GM19035 (cell line): Measurements from ENCODE around the gene TNFRSF1A.

ENCODE experiments used
- ATAC-seq: cut with Tn5 transposase; IDR thresholded peaks from one replicate; pipeline ENCODE4 v1.9.1; 2021; ENCODE audit not compliant: unreplicated experiment

The TNFRSF1A gene

GRCh38 chr12:6341417-6342139, at the start of gene TNFRSF1A:
Gene TNFRSF1A (minus strand): TSS chr12:6342076. CDS start chr12:6341814, 262 bp downstream.
- ATAC-seq: no peak

- no peak for ATAC-seq
These were observed 49.1 kb upstream of the TNFRSF1A start for GRCh38 chr12:6391013-6391412.

GRCh38 chr12:6390084-6390799, 48.4 kb upstream of the TNFRSF1A start:
- no peak for ATAC-seq

- ATAC-seq: no peak
These were observed 45.7 kb upstream of the TNFRSF1A start for GRCh38 chr12:6387541-6387940.

- no peak for ATAC-seq
These were observed 44.6 kb upstream of the TNFRSF1A start for GRCh38 chr12:6386491-6386890.

- no peak for ATAC-seq
These were observed 44.2 kb upstream of the TNFRSF1A start for GRCh38 chr12:6386038-6386437.

GRCh38 chr12:6384499-6385436, 42.9 kb upstream of the TNFRSF1A start:
- no peak for ATAC-seq

- ATAC-seq: no peak
These were observed 42.0 kb upstream of the TNFRSF1A start, which contains the start of gene LTBR for GRCh38 chr12:6383572-6384498. Gene LTBR (plus strand): TSS chr12:6384162. CDS start chr12:6384359, 197 bp downstream.

GRCh38 chr12:6382982-6383381, 41.1 kb upstream of the TNFRSF1A start:
- ATAC-seq: no peak

- no peak for ATAC-seq
These were observed 40.5 kb upstream of the TNFRSF1A start for GRCh38 chr12:6382371-6382770.

- ATAC-seq: no peak
These were observed 38.6 kb upstream of the TNFRSF1A start for GRCh38 chr12:6380141-6381121.

GRCh38 chr12:6378709-6379472, 37.0 kb upstream of the TNFRSF1A start:
- ATAC-seq: no peak

GRCh38 chr12:6377667-6377994, 35.8 kb upstream of the TNFRSF1A start:
- no peak for ATAC-seq

GRCh38 chr12:6376870-6377666, 35.2 kb upstream of the TNFRSF1A start:
- no peak for ATAC-seq

- ATAC-seq: no peak
These were observed 34.4 kb upstream of the TNFRSF1A start for GRCh38 chr12:6376079-6376869.

GRCh38 chr12:6375269-6376078, 33.6 kb upstream of the TNFRSF1A start, which contains the start of gene SCNN1A:
Gene SCNN1A (minus strand): TSS chr12:6375563. CDS start chr12:6374783, 780 bp downstream.
- no peak for ATAC-seq
